ENCODE measurements around the gene B4GALT2. TPM values are rescaled to one million over a fixed set of nuclear protein-coding genes. Genes with fewer than 3 reads are reported as not detected.
A peak's percentile ranks its signal among the peaks of the same experiment; 100 is the strongest.

The B4GALT2 gene
- total RNA-seq, 1 donor from 2014 or later = 56.6 TPM

- no peak for FAIRE-seq
- H4K20me1 ChIP-seq (ENCODE audit: insufficient read depth, low read length) = peaks cover 56% of the 10 kb centered on the region
- peaks cover 49% of the 10 kb centered on the region for H3K4me1 ChIP-seq (ENCODE audit: insufficient read depth, low read length)
- no peak overlapping the region for H2AFZ ChIP-seq (ENCODE audit: low read depth, low read length)
- peak overlapping the region; percentile 85 for H3K27ac Mint-ChIP-seq (ENCODE audit: unreplicated experiment)
- no peaks in the 10 kb centered on the region for H3K9me3 ChIP-seq (ENCODE audit: insufficient read depth, low read depth, low read length)
- H3K4me3 ChIP-seq (ENCODE audit: insufficient read depth, low read depth, low read length) = no peak overlapping the region
- no peak for DNase-seq (ENCODE audit: low read depth)
- no peak overlapping the region for H3K27ac ChIP-seq (ENCODE audit: low read depth, low read length)
- no peaks in the 10 kb centered on the region for H3K27me3 ChIP-seq (ENCODE audit: insufficient read depth, low read length)
- peaks cover 24% of the 10 kb centered on the region for H3K36me3 ChIP-seq (ENCODE audit: insufficient read depth, low read length)
- H3K36me3 Mint-ChIP-seq (ENCODE audit: low read depth, unreplicated experiment) = peaks cover 22% of the 10 kb centered on the region
- peak overlapping the region; percentile 88 for H3K4me3 Mint-ChIP-seq (ENCODE audit: unreplicated experiment)
- TF ChIP-seq EZH2 (IDR thresholded peaks at IDR 0.05; ENCODE audit: insufficient read depth, low read length) (no peak), CTCF (IDR thresholded peaks at IDR 0.05; ENCODE audit: insufficient read depth, low read depth, low read length) (no peak)
- H3K9ac ChIP-seq (ENCODE audit: low read length) = no peak overlapping the region
- H3K79me2 ChIP-seq (ENCODE audit: insufficient read depth, low read length) = peaks cover 72% of the 10 kb centered on the region
- peaks cover 36% of the 10 kb centered on the region for H3K4me1 Mint-ChIP-seq (ENCODE audit: low read depth, unreplicated experiment)
- H3K9me3 Mint-ChIP-seq (ENCODE audit: unreplicated experiment) = no peaks in the 10 kb centered on the region
- peak overlapping the region; percentile 97 for H3K4me2 ChIP-seq (ENCODE audit: low read length)
- no peaks in the 10 kb centered on the region for H3K27me3 Mint-ChIP-seq (ENCODE audit: low read depth, unreplicated experiment)
Measured at GRCh38 chr1:43977376-43978263, 1.4 kb upstream of the B4GALT2 start.

- peaks cover 78% of the 10 kb centered on the region for H3K79me2 ChIP-seq (ENCODE audit: insufficient read depth, low read length)
- no peak for FAIRE-seq
Measured at GRCh38 chr1:43978264-43978550, 803 bp upstream of the B4GALT2 start.

More at GRCh38 chr1:43978264-43978550, 803 bp upstream of the B4GALT2 start:
- Histone ChIP-seq H3K27ac (ENCODE audit: low read depth, low read length) (no peak overlapping the region), H3K4me1 (ENCODE audit: insufficient read depth, low read length) (peaks cover 49% of the 10 kb centered on the region), H3K36me3 (ENCODE audit: insufficient read depth, low read length) (peaks cover 24% of the 10 kb centered on the region), H2AFZ (ENCODE audit: low read depth, low read length) (no peak overlapping the region), H4K20me1 (ENCODE audit: insufficient read depth, low read length) (peaks cover 62% of the 10 kb centered on the region), H3K9me3 (ENCODE audit: insufficient read depth, low read depth, low read length) (no peaks in the 10 kb centered on the region), H3K4me2 (ENCODE audit: low read length) (peak overlapping the region; percentile 97), H3K27me3 (ENCODE audit: insufficient read depth, low read length) (no peaks in the 10 kb centered on the region), H3K4me3 (ENCODE audit: insufficient read depth, low read depth, low read length) (no peak overlapping the region), H3K9ac (ENCODE audit: low read length) (peak overlapping the region; percentile 84)
- Mint-ChIP-seq H3K4me1 (ENCODE audit: low read depth, unreplicated experiment) (peaks cover 37% of the 10 kb centered on the region), H3K36me3 (ENCODE audit: low read depth, unreplicated experiment) (peaks cover 18% of the 10 kb centered on the region), H3K9me3 (ENCODE audit: unreplicated experiment) (no peaks in the 10 kb centered on the region), H3K27ac (ENCODE audit: unreplicated experiment) (peak overlapping the region; percentile 85), H3K27me3 (ENCODE audit: low read depth, unreplicated experiment) (no peaks in the 10 kb centered on the region), H3K4me3 (ENCODE audit: unreplicated experiment) (peak overlapping the region; percentile 88)
- TF ChIP-seq CTCF (IDR thresholded peaks at IDR 0.05; ENCODE audit: insufficient read depth, low read depth, low read length) (no peak), EZH2 (IDR thresholded peaks at IDR 0.05; ENCODE audit: insufficient read depth, low read length) (no peak)
- DNase-seq (ENCODE audit: low read depth) = no peak
